ENCODE measurements around the gene SHC4. TPM values are rescaled to one million over a fixed set of nuclear protein-coding genes. Genes with fewer than 3 reads are reported as not detected.
A peak's percentile ranks its signal among the peaks of the same experiment; 100 is the strongest.

Gene SHC4
- total RNA-seq, 4 donors from 2014 or later, result 1.8 to 2.3 (median 2.1) TPM

GRCh38 chr15:48810414-48811324 lies 153.1 kb downstream of the SHC4 start, which contains the start of gene CEP152:
TSS of gene CEP152 (minus strand) at chr15:48811069. CDS start at chr15:48805649, 5,420 bp downstream.
- H3K9me3 ChIP-seq, result no peaks in the 10 kb centered on the region
- peaks cover 0 to 6% (median 0%) of the 10 kb centered on the region in 4 donors for H3K27me3 ChIP-seq
- H3K4me1 ChIP-seq, result peaks cover 4 to 19% (median 16%) of the 10 kb centered on the region in 4 donors
- TF ChIP-seq POLR2A (IDR thresholded peaks at IDR 0.05; ENCODE audit: low read depth), result no peak
- TF ChIP-seq EP300 (IDR thresholded peaks at IDR 0.05), result no peak
- TF ChIP-seq, protein P1, sequence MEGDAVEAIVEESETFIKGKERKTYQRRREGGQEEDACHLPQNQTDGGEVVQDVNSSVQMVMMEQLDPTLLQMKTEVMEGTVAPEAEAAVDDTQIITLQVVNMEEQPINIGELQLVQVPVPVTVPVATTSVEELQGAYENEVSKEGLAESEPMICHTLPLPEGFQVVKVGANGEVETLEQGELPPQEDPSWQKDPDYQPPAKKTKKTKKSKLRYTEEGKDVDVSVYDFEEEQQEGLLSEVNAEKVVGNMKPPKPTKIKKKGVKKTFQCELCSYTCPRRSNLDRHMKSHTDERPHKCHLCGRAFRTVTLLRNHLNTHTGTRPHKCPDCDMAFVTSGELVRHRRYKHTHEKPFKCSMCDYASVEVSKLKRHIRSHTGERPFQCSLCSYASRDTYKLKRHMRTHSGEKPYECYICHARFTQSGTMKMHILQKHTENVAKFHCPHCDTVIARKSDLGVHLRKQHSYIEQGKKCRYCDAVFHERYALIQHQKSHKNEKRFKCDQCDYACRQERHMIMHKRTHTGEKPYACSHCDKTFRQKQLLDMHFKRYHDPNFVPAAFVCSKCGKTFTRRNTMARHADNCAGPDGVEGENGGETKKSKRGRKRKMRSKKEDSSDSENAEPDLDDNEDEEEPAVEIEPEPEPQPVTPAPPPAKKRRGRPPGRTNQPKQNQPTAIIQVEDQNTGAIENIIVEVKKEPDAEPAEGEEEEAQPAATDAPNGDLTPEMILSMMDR (IDR thresholded peaks at IDR 0.05), result no peak
- TF ChIP-seq POLR2AphosphoS5 (IDR thresholded peaks at IDR 0.05), result peak; percentile 80 to 83
- under 1% methylated on average over 18 of the region's 51 CpGs for WGBS
- no peaks in the 10 kb centered on the region for H3K36me3 ChIP-seq
- peak within 1 kb of the TSS; percentile 44 to 69 (median 64) for H3K27ac ChIP-seq (replicated peaks in 1 of 4)
- intact Hi-C loops (cut with DNase I), result no loop called here
- peak within 1 kb of the TSS; percentile 66 to 90 (median 81) for H3K4me3 ChIP-seq
- peak; percentile 99 for DNase-seq (ENCODE audit: extremely low spot score)

DNA sequence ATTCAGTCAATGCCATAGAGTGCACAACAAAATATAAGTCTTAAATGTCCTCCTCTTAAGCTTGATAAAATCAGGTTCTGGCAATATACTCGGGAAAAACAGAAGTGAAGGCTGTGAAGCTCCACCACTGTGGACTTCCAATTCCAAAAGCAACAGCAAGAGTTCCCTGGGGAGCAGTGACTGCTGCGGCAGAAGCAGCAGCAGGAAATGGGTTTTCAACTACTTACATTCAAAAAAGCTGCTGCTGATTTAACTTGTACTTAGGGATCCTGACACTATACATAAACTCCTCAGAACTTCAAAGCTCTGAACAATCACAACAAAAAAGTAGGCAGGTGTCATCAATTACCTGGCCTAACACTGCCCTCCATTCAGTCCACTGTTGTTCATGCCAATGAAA lies 157.6 kb downstream of the SHC4 start:
- Histone ChIP-seq H3K36me3 (no peaks in the 10 kb centered on the region), H3K9me3 (no peaks in the 10 kb centered on the region), H3K4me1 (peaks cover 0 to 23% (median 15%) of the 10 kb centered on the region in 4 donors), H3K27me3 (peaks cover 0 to 6% (median 0%) of the 10 kb centered on the region in 4 donors), H3K4me3 (no peak overlapping the region), H3K27ac (replicated peaks in 1 of 4) (no peak overlapping the region)
- WGBS, result 59% methylated on average over 2 of the region's 2 CpGs
- intact Hi-C loops (cut with DNase I), result loop anchor here (10.0 kb wide), 2 partner anchors 161 to 441 kb away; partner anchors contain the start of gene FBN1
- TF ChIP-seq POLR2A (IDR thresholded peaks at IDR 0.05; ENCODE audit: low read depth), result no peak
- no peak for TF ChIP-seq POLR2AphosphoS5 (IDR thresholded peaks at IDR 0.05)
- TF ChIP-seq, protein P1 (IDR thresholded peaks at IDR 0.05), result no peak
- no peak for TF ChIP-seq EP300 (IDR thresholded peaks at IDR 0.05)
- no peak for DNase-seq (ENCODE audit: extremely low spot score)

DNA sequence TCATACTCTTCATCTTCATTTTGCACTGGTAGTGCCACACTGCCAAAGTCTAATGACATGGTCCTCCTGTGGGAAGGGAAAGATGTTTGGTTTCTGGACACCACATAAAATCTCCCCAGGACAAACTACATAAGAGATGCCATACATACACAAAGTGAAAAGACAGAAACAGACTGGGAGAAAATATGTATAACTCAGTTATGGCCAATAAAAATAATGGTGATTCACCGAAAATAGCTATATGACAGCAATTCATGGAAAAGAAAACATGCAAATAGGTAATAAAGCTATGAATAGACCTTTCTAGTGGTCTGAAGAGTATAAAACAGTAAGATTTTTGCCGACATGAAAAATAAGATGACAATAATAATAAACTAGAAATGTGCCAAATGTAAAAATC lies 158.1 kb downstream of the SHC4 start:
- DNase-seq (ENCODE audit: extremely low spot score), result no peak
- Histone ChIP-seq H3K4me1 (peaks cover 0 to 23% (median 16%) of the 10 kb centered on the region in 4 donors), H3K27ac (replicated peaks in 1 of 4) (no peak overlapping the region), H3K4me3 (no peak overlapping the region), H3K9me3 (no peaks in the 10 kb centered on the region), H3K36me3 (no peaks in the 10 kb centered on the region), H3K27me3 (peaks cover 0 to under 1% (median 0%) of the 10 kb centered on the region in 4 donors)
- TF ChIP-seq POLR2A (IDR thresholded peaks at IDR 0.05; ENCODE audit: low read depth) (no peak), EP300 (IDR thresholded peaks at IDR 0.05) (no peak), POLR2AphosphoS5 (IDR thresholded peaks at IDR 0.05) (no peak)
- TF ChIP-seq, protein P1 (IDR thresholded peaks at IDR 0.05), result no peak
- intact Hi-C loops (cut with DNase I), result loop anchor here (10.0 kb wide), 2 partner anchors 161 to 441 kb away; partner anchors contain the start of gene FBN1
- 44% methylated on average over 2 of the region's 2 CpGs for WGBS

GRCh38 chr15:48803877-48804276 lies 159.8 kb downstream of the SHC4 start:
- Histone ChIP-seq H3K27me3 (no peaks in the 10 kb centered on the region), H3K9me3 (no peaks in the 10 kb centered on the region), H3K36me3 (no peaks in the 10 kb centered on the region), H3K4me3 (no peak overlapping the region), H3K4me1 (peaks cover 0 to 16% (median 9%) of the 10 kb centered on the region in 4 donors), H3K27ac (replicated peaks in 1 of 4) (no peak overlapping the region)
- no peak for DNase-seq (ENCODE audit: extremely low spot score)
- 80% methylated on average over 2 of the region's 2 CpGs for WGBS
- intact Hi-C loops (cut with DNase I), result loop anchor here (10.0 kb wide), 2 partner anchors 159 to 439 kb away; partner anchors contain the start of gene FBN1
- TF ChIP-seq, protein P1 (IDR thresholded peaks at IDR 0.05), result no peak

Data from esophagus muscularis mucosa (tissue), 4 donors.